K562 (cell line): ENCODE data around the gene KCNE1. TPM values are rescaled to one million over a fixed set of nuclear protein-coding genes. Genes with fewer than 3 reads are reported as not detected.

Source experiments
- ATAC-seq: fragments of 200-7000 bp; cut with Tn5 transposase; 3 replicates; pipeline ENCODE4 v1.9.1; 2020; ENCODE audit warnings: moderate library complexity
- BruUV-seq: library from RNA; stranded (reverse); fragments of 400-500 nt; replicated peaks from 2 replicates; lab custom pipeline; 2021; lab: Mats Ljungman, UMichigan
- CTCF ChIA-PET: fragments of 300-600 bp; formaldehyde crosslinking; extraction: SDS; loops from one replicate; lab custom pipeline; 2021; ENCODE audit warnings: low intra/inter-chr PET ratio; lab: Yijun Ruan, JAX
- POLR2A ChIA-PET: fragments of 300-600, 350-650 bp; sonication (Branson Sonifier 250); formaldehyde crosslinking; extraction: SDS; loops from one replicate; lab custom pipeline; 2021; ENCODE audit warnings: antibody characterized with exemption, inconsistent platforms; lab: Yijun Ruan, JAX
- DNase-seq, 4 experiments: peaks; one replicate each; pipeline versions ENCODE4 v3.0.0 to v3.0.0-alpha.2; 2011 to 2018; ENCODE audit warnings: low spot score in 3 of 4, mixed read lengths in 3 of 4; ENCODE audit errors: extremely low read depth in 1 of 4
- FAIRE-seq: peaks from 2 replicates; lab custom pipeline; 2011; peaks lifted over from hg19 to GRCh38; lab: Jason Lieb, UNC
- H2AFZ ChIP-seq: 2 replicates; pipeline ENCODE4 v1.6.0; 2011; ENCODE audit warnings: low read depth, low read length, control low read depth, inconsistent platforms
- H3K27ac ChIP-seq: fragments of 200-600 bp; 3 replicates; pipeline ENCODE4 v1.8.0; 2011; ENCODE audit warnings: low read depth, mild to moderate bottlenecking, control low read depth, inconsistent platforms, low read length, moderate library complexity, mixed read lengths; ENCODE audit errors: extremely low read depth
- H3K27me3 ChIP-seq, 2 experiments: fragments of 300-600 bp in 1 of 2; 2 replicates in 1 of 2; 3 replicates in 1 of 2; pipeline versions ENCODE4 v1.6.0 to v1.8.0; 2011; ENCODE audit warnings: inconsistent platforms in 2 of 2, low read length in 2 of 2, mild to moderate bottlenecking in 1 of 2, mixed read lengths in 1 of 2, moderate library complexity in 1 of 2; ENCODE audit not compliant: control insufficient read depth in 2 of 2, insufficient read depth in 2 of 2
- H3K36me3 ChIP-seq: fragments of 300-600 bp; 3 replicates; pipeline ENCODE4 v1.8.0; 2011; ENCODE audit warnings: mild to moderate bottlenecking, low read length, inconsistent platforms; ENCODE audit not compliant: control insufficient read depth, insufficient read depth
- H3K4me1 ChIP-seq, 2 experiments: fragments of 200-600 bp in 1 of 2; replicated peaks in 1 of 2; 2 replicates in 1 of 2; 3 replicates in 1 of 2; pipeline versions ENCODE4 v1.5.1 to v1.8.0; 2011; ENCODE audit warnings: inconsistent platforms in 2 of 2, low read length in 2 of 2, mild to moderate bottlenecking in 1 of 2, mixed read lengths in 1 of 2, moderate library complexity in 1 of 2; ENCODE audit not compliant: control insufficient read depth in 2 of 2, insufficient read depth in 2 of 2
- H3K4me2 ChIP-seq: 2 replicates; pipeline ENCODE4 v1.6.1; 2011; ENCODE audit warnings: low read length, control low read depth, inconsistent platforms, mixed read lengths; ENCODE audit not compliant: insufficient read depth
- H3K4me3 ChIP-seq: fragments of 200-600 bp; sonication (generic), shearing (Covaris generic); 2 replicates; pipeline ENCODE4 v1.5.1; 2016; ENCODE audit warnings: control low read depth, inconsistent platforms
- H3K79me2 ChIP-seq: fragments of 200-600 bp; 3 replicates; pipeline ENCODE4 v1.8.0; 2011; ENCODE audit warnings: low read length, inconsistent platforms; ENCODE audit not compliant: control insufficient read depth, insufficient read depth
- H3K9ac ChIP-seq, 2 experiments: 2 replicates each; pipeline versions ENCODE4 v1.6.0 to v1.6.1; 2011; ENCODE audit warnings: low read depth in 2 of 2, low read length in 2 of 2, control low read depth in 1 of 2, inconsistent platforms in 1 of 2, mild to moderate bottlenecking in 1 of 2, mixed read lengths in 1 of 2; ENCODE audit not compliant: insufficient read depth in 1 of 2
- H3K9me1 ChIP-seq: one replicate; pipeline ENCODE4 v1.6.0; 2011; ENCODE audit warnings: inconsistent platforms, mild to moderate bottlenecking, low read length, moderate library complexity; ENCODE audit not compliant: control insufficient read depth, insufficient read depth
- H3K9me3 ChIP-seq: replicated peaks from 2 replicates; pipeline ENCODE4 v1.5.1; 2011; ENCODE audit warnings: low read depth, low read length, inconsistent platforms; ENCODE audit not compliant: control insufficient read depth, insufficient read depth
- H4K20me1 ChIP-seq: replicated peaks from 2 replicates; pipeline ENCODE4 v1.6.1; 2011; ENCODE audit warnings: low read length, inconsistent platforms, mixed read lengths; ENCODE audit not compliant: control insufficient read depth, insufficient read depth
- C11orf30 ChIP-seq: fragments of 450-650 bp; IDR thresholded peaks from 2 replicates; pipeline ENCODE4 v1.6.1; 2016; ENCODE audit warnings: low read depth, mild to moderate bottlenecking
- CBFA2T3 ChIP-seq: fragments of 450-650 bp; IDR thresholded peaks from 2 replicates; pipeline ENCODE4 v1.6.1; 2017
- CEBPG ChIP-seq, 3 experiments: fragments of 200-800 bp in 1 of 3; sonication (Bioruptor generic) in 1 of 3; sonication (generic) in 1 of 3; formaldehyde crosslinking in 1 of 3; IDR thresholded peaks in 2 of 3; conservative IDR thresholded peaks in 1 of 3; 2 replicates each; pipeline versions ENCODE4 v1.6.1 to v1.8.0; 2016 to 2022; ENCODE audit warnings: missing compliant biosample characterization in 2 of 3, missing genetic modification characterization in 2 of 3, mild to moderate bottlenecking in 1 of 3, missing genetic modification reagents in 1 of 3
- COPS2 ChIP-seq: fragments of 450-650 bp; conservative IDR thresholded peaks from 2 replicates; pipeline ENCODE4 v1.6.1; 2016; ENCODE audit warnings: mild to moderate bottlenecking, moderate library complexity
- E2F6 ChIP-seq, 2 experiments: IDR thresholded peaks; 2 replicates each; pipeline ENCODE4 v1.6.1; 2011; ENCODE audit warnings: borderline replicate concordance in 1 of 2, control low read depth in 1 of 2, low read depth in 1 of 2, low read length in 1 of 2, mild to moderate bottlenecking in 1 of 2, mixed read lengths in 1 of 2, moderate library complexity in 1 of 2; ENCODE audit not compliant: insufficient read depth in 1 of 2, insufficient read length in 1 of 2, poor library complexity in 1 of 2, severe bottlenecking in 1 of 2; ENCODE audit errors: extremely low read depth in 1 of 2
- HDAC6 ChIP-seq: IDR thresholded peaks from 2 replicates; pipeline ENCODE4 v1.6.1; 2012; ENCODE audit warnings: low read depth, mild to moderate bottlenecking, control low read depth, inconsistent platforms, low read length, moderate library complexity
- JUN ChIP-seq, 2 experiments: sonication (generic) in 1 of 2; formaldehyde crosslinking in 1 of 2; IDR thresholded peaks; 2 replicates each; pipeline versions ENCODE4 v1.6.1 to v1.8.0; 2012 to 2022; ENCODE audit warnings: borderline replicate concordance in 2 of 2, mild to moderate bottlenecking in 2 of 2, improper control_type of control experiment in 1 of 2, low read depth in 1 of 2, low read length in 1 of 2, missing genetic modification reagents in 1 of 2
- JUNB ChIP-seq: fragments of 450-650 bp; formaldehyde crosslinking; conservative IDR thresholded peaks from 2 replicates; pipeline ENCODE4 v1.4.0; 2020; ENCODE audit warnings: mild to moderate bottlenecking
- NFATC3 ChIP-seq: fragments of 450-650 bp; IDR thresholded peaks from 2 replicates; pipeline ENCODE4 v1.6.1; 2017; ENCODE audit warnings: mild to moderate bottlenecking
- RFX1 ChIP-seq: fragments of 450-650 bp; IDR thresholded peaks from 2 replicates; pipeline ENCODE4 v1.6.1; 2016; ENCODE audit warnings: mild to moderate bottlenecking, moderate library complexity
- SNAPC5 ChIP-seq: fragments of 250-450 bp; sonication (Bioruptor Pico); IDR thresholded peaks from 2 replicates; pipeline ENCODE4 v1.8.0; 2021; ENCODE audit warnings: moderate library complexity, mild to moderate bottlenecking, inconsistent platforms
- ZNF143 ChIP-seq: sonication (generic); formaldehyde crosslinking; IDR thresholded peaks from 2 replicates; pipeline ENCODE4 v1.9.0; 2022; ENCODE audit warnings: mild to moderate bottlenecking, missing genetic modification reagents
- ZNF212 ChIP-seq: fragments of 450-650 bp; formaldehyde crosslinking; IDR thresholded peaks from 2 replicates; pipeline ENCODE4 v1.4.0; 2020; ENCODE audit warnings: mild to moderate bottlenecking
- ZNF398 ChIP-seq: fragments of 250-450 bp; sonication (Bioruptor Pico); IDR thresholded peaks from 2 replicates; pipeline ENCODE4 v1.8.0; 2021; ENCODE audit warnings: moderate library complexity, mild to moderate bottlenecking, inconsistent platforms
- ZNF431 ChIP-seq: sonication (generic); formaldehyde crosslinking; IDR thresholded peaks from 2 replicates; pipeline ENCODE4 v1.8.0; 2022; ENCODE audit warnings: mild to moderate bottlenecking, missing genetic modification reagents
- ZNF444 ChIP-seq: fragments of 250-450 bp; sonication (Bioruptor Pico); IDR thresholded peaks from 2 replicates; pipeline ENCODE4 v1.4.0; 2020; ENCODE audit warnings: mild to moderate bottlenecking, moderate library complexity
- ZNF586 ChIP-seq: fragments of 450-650 bp; formaldehyde crosslinking; conservative IDR thresholded peaks from 2 replicates; pipeline ENCODE4 v1.4.0; 2020; ENCODE audit warnings: mild to moderate bottlenecking, moderate library complexity
- ZSCAN29 ChIP-seq: fragments of 450-650 bp; IDR thresholded peaks from 2 replicates; pipeline ENCODE4 v1.6.1; 2017
- WGBS: fragments of 100-300 bp; shearing (Covaris generic); methylation state at CpG from one replicate; pipeline ENCODE4 v1.1.6; 2016; ENCODE audit warnings: low coverage, mixed read lengths; ENCODE audit not compliant: insufficient coverage; ENCODE audit errors: missing lambda C conversion rate; 5-methylcytosine and 5-hydroxymethylcytosine counted together
- in situ Hi-C: fragments of 300-500 bp; cut with MboI; formaldehyde crosslinking; loops from 4 replicates; pipeline ENCODE4 v1.15.0; 2018; ENCODE audit warnings: inconsistent platforms, mixed read lengths
- intact Hi-C: fragments of 100-400 bp; cut with micrococcal nuclease; formaldehyde crosslinking; loops from 2 replicates; pipeline ENCODE4 v1.14.2; 2022
- polyA plus RNA-seq, 8 experiments: library from polyadenylated mRNA; depleted of rRNA in 4 of 8; stranded (reverse) in 5 of 8; unstranded in 3 of 8; fragments of >200 nt; fragmentation: Nextera tagmentation in 2 of 8; fragmentation: Illumina TruSeq in 1 of 8; extraction: Ambion mirVana in 2 of 8; extraction: Trizol in 1 of 8; gene quantifications; 2 replicates each; pipeline versions ENCODE4 v1.2.1 to v1.2.3, GENCODE V29; 2011 to 2014; ENCODE audit warnings: inconsistent platforms in 1 of 8, missing spikeins in 1 of 8
- total RNA-seq, 7 experiments: library from RNA; depleted of rRNA in 6 of 7; stranded (reverse); fragments of >200 nt in 6 of 7; fragmentation: Illumina TruSeq in 2 of 7; extraction: Trizol in 2 of 7; gene quantifications; 2 replicates each; pipeline versions ENCODE4 v1.2.1 to v1.2.3, GENCODE V29; 2011 to 2021; ENCODE audit warnings: low replicate concordance in 1 of 7

The KCNE1 gene
- total and polyA plus RNA-seq, 9 of the 15 experiments (the other 6 are each of a cell fraction or from before 2014, with no cell fraction given) = 0.05 to 0.22 (median 0.11) TPM; not detected in 3

GRCh38 chr21:34528131-34528561, 16.1 kb upstream of the KCNE1 start (continued):
- TF ChIP-seq JUNB (CRISPR knock-in tag) (no peak), RFX1 (no peak), ZNF586 (CRISPR knock-in tag) (no peak)

- H3K4me3 ChIP-seq = no peak overlapping the region
- ATAC-seq (no peak), FAIRE-seq (peak; percentile 72)
- TF ChIP-seq JUN (IDR thresholded peaks at IDR 0.05; ENCODE audit: borderline replicate concordance, low read depth, low read length) = peak; percentile 88
- no peak for TF ChIP-seq JUN (CRISPR knock-in tag; IDR thresholded peaks at IDR 0.05; ENCODE audit: borderline replicate concordance)
- TF ChIP-seq ZNF431 (CRISPR knock-in tag) = no peak
- no peak for TF ChIP-seq HDAC6
- TF ChIP-seq SNAPC5 = no peak
- TF ChIP-seq ZSCAN29 = no peak
- TF ChIP-seq ZNF143 (CRISPR knock-in tag) = no peak
- no peak for TF ChIP-seq ZNF212 (CRISPR knock-in tag)
- TF ChIP-seq COPS2 = no peak
- no peak for TF ChIP-seq ZNF398 (CRISPR knock-in tag)
- no peak for TF ChIP-seq ZNF444 (CRISPR knock-in tag)
- no peak for TF ChIP-seq CBFA2T3
- peak; percentile 39; the same call in 1 of the 2 replicates for TF ChIP-seq CEBPG (CRISPR knock-in tag; IDR thresholded peaks at IDR 0.05)
- TF ChIP-seq CEBPG (tag; conservative IDR thresholded peaks at IDR 0.05 in 1 of 2, IDR thresholded peaks at IDR 0.05 in 1 of 2) = peak; percentile 69 to 89
- no peak; the same call in 1 of the 2 replicates for TF ChIP-seq C11orf30
- TF ChIP-seq E2F6 (IDR thresholded peaks at IDR 0.05; ENCODE audit: borderline replicate concordance in 1 of 2, extremely low read depth in 1 of 2, insufficient read depth in 1 of 2, insufficient read length in 1 of 2, low read depth in 1 of 2, low read length in 1 of 2, poor library complexity in 1 of 2, severe bottlenecking in 1 of 2) = no peak
- peak; percentile 94 for TF ChIP-seq NFATC3
Measured at GRCh38 chr21:34526618-34527290, 14.7 kb upstream of the KCNE1 start.

More at GRCh38 chr21:34526618-34527290, 14.7 kb upstream of the KCNE1 start:
- Histone ChIP-seq H3K79me2 (no peaks in the 10 kb centered on the region), H2AFZ (no peak overlapping the region), H3K9ac (no peak overlapping the region), H3K9me3 (no peaks in the 10 kb centered on the region), H3K9me1 (no peaks in the 10 kb centered on the region), H3K4me2 (no peak overlapping the region), H3K4me1 (no peaks in the 10 kb centered on the region; a peak in 1 of 5 replicates), H3K27me3 (peaks cover 3 to 12% of the 10 kb centered on the region in 2 experiments; a peak in 4 of 5 replicates), H3K27ac (no peak overlapping the region), H4K20me1 (no peaks in the 10 kb centered on the region), H3K36me3 (no peaks in the 10 kb centered on the region)
- DNase-seq = peak in 1 of 4 experiments; percentile 31
- BruUV-seq = no TSS peak
- POLR2A ChIA-PET = interaction anchor here (1.0 kb wide), 1 partner anchor 32 kb away, joined by 3 read pairs; no protein-coding TSS in a partner anchor
- in situ Hi-C loops (no loop called here), intact Hi-C loops (no loop called here)
- CTCF ChIA-PET = no interaction called here
- WGBS = 31% methylated on average over 10 of the region's 10 CpGs
